H1 (cell line): ENCODE results near the gene RELN. TPM values are rescaled to one million over a fixed set of nuclear protein-coding genes. Genes with fewer than 3 reads are reported as not detected.

Experiments used
- GTF2F1 ChIP-seq: IDR thresholded peaks from 2 replicates; pipeline ENCODE4 v1.6.1; 2012; ENCODE audit warnings: low read depth, low read length, improper control_type of control experiment, borderline replicate concordance
- KDM5A ChIP-seq: fragments of 200-600 bp; IDR thresholded peaks from 2 replicates; pipeline ENCODE4 v1.7.1; 2012; ENCODE audit warnings: mild to moderate bottlenecking, low read length, inconsistent platforms, mixed read lengths
- RAD21 ChIP-seq, 2 experiments: IDR thresholded peaks in 1 of 2; conservative IDR thresholded peaks in 1 of 2; 2 replicates each; pipeline ENCODE4 v1.6.1; 2011; ENCODE audit warnings: low read depth in 2 of 2, low read length in 2 of 2, improper control_type of control experiment in 1 of 2, inconsistent platforms in 1 of 2, mild to moderate bottlenecking in 1 of 2, moderate library complexity in 1 of 2
- SAP30 ChIP-seq: fragments of 300-600 bp; sonication (generic); IDR thresholded peaks from 2 replicates; pipeline ENCODE4 v1.7.1; 2012; ENCODE audit warnings: low read length, moderate library complexity, mild to moderate bottlenecking, inconsistent platforms; ENCODE audit not compliant: insufficient read depth, insufficient replicate concordance
- polyA plus RNA-seq, 7 experiments: library from polyadenylated mRNA; depleted of rRNA in 3 of 7; stranded (reverse) in 5 of 7; unstranded in 2 of 7; fragments of >200 nt in 5 of 7; fragments of 200-250 nt in 2 of 7; gene quantifications; 1 replicate in 5 of 7; 2 replicates in 1 of 7; 4 replicates in 1 of 7; pipeline versions ENCODE4 v1.2.1 to v1.2.3, GENCODE V29; 2011 to 2013; ENCODE audit warnings: missing spikeins in 2 of 7, mixed read lengths in 2 of 7
- total RNA-seq: library from RNA; stranded (reverse); fragmentation: NEBNext Ultra II Directional; extraction: Animal tissue kit (Norgen Biotek cat#: 25700); gene quantifications from 2 replicates; pipeline ENCODE4 v1.2.1, GENCODE V29; 2021
- TF ChIP-seq, protein P1 (sequence below), 3 experiments: IDR thresholded peaks; 1 replicate in 2 of 3; 2 replicates in 1 of 3; pipeline versions ENCODE4 v1.5.1 to v1.6.1; 2011; ENCODE audit warnings: low read length in 3 of 3, mild to moderate bottlenecking in 3 of 3, inconsistent platforms in 2 of 3, low read depth in 1 of 3, moderate library complexity in 1 of 3; ENCODE audit not compliant: insufficient read depth in 1 of 3; ENCODE audit errors: control extremely low read depth in 1 of 3
- TF ChIP-seq, protein P2 (sequence below): fragments of 300-600 bp; sonication (generic); IDR thresholded peaks from 2 replicates; pipeline ENCODE4 v1.7.1; 2012; ENCODE audit warnings: low read length, moderate library complexity, mild to moderate bottlenecking, inconsistent platforms; ENCODE audit not compliant: insufficient replicate concordance

Gene RELN
- total and polyA plus RNA-seq, 2 of the 8 experiments (the other 6 are each of a cell fraction or from before 2014, with no cell fraction given) = 0.03 to 0.07 TPM

DNA sequence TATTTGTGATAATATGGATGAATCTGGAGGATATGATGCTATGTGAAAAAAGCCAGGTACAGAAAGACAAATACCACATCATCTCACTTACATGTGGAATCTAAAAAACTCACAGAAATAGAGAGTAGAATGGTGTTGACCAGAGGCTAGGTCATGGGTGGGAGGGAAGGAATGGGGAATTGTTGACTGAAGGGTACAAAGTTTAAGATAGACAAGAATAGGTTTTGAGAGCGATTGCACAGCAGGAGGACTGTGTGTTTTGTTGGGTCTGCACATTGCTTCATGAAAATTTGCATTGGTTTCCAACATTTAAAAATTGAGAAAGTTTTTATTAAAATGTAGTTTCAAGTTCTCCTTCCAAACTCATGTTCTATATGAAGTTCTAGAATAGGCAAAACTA, 551.8 kb downstream of the RELN start (continued):
- TF ChIP-seq, protein P1, sequence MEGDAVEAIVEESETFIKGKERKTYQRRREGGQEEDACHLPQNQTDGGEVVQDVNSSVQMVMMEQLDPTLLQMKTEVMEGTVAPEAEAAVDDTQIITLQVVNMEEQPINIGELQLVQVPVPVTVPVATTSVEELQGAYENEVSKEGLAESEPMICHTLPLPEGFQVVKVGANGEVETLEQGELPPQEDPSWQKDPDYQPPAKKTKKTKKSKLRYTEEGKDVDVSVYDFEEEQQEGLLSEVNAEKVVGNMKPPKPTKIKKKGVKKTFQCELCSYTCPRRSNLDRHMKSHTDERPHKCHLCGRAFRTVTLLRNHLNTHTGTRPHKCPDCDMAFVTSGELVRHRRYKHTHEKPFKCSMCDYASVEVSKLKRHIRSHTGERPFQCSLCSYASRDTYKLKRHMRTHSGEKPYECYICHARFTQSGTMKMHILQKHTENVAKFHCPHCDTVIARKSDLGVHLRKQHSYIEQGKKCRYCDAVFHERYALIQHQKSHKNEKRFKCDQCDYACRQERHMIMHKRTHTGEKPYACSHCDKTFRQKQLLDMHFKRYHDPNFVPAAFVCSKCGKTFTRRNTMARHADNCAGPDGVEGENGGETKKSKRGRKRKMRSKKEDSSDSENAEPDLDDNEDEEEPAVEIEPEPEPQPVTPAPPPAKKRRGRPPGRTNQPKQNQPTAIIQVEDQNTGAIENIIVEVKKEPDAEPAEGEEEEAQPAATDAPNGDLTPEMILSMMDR (IDR thresholded peaks at IDR 0.05; ENCODE audit: control extremely low read depth in 1 of 3, insufficient read depth in 1 of 3, low read depth in 1 of 3, low read length in 3 of 3) = no peak
- TF ChIP-seq GTF2F1 (no peak), RAD21 (IDR thresholded peaks at IDR 0.05 in 1 of 2, conservative IDR thresholded peaks at IDR 0.05 in 1 of 2; ENCODE audit: low read depth in 2 of 2, low read length in 2 of 2) (no peak), KDM5A (no peak), SAP30 (no peak)
- TF ChIP-seq, protein P2, sequence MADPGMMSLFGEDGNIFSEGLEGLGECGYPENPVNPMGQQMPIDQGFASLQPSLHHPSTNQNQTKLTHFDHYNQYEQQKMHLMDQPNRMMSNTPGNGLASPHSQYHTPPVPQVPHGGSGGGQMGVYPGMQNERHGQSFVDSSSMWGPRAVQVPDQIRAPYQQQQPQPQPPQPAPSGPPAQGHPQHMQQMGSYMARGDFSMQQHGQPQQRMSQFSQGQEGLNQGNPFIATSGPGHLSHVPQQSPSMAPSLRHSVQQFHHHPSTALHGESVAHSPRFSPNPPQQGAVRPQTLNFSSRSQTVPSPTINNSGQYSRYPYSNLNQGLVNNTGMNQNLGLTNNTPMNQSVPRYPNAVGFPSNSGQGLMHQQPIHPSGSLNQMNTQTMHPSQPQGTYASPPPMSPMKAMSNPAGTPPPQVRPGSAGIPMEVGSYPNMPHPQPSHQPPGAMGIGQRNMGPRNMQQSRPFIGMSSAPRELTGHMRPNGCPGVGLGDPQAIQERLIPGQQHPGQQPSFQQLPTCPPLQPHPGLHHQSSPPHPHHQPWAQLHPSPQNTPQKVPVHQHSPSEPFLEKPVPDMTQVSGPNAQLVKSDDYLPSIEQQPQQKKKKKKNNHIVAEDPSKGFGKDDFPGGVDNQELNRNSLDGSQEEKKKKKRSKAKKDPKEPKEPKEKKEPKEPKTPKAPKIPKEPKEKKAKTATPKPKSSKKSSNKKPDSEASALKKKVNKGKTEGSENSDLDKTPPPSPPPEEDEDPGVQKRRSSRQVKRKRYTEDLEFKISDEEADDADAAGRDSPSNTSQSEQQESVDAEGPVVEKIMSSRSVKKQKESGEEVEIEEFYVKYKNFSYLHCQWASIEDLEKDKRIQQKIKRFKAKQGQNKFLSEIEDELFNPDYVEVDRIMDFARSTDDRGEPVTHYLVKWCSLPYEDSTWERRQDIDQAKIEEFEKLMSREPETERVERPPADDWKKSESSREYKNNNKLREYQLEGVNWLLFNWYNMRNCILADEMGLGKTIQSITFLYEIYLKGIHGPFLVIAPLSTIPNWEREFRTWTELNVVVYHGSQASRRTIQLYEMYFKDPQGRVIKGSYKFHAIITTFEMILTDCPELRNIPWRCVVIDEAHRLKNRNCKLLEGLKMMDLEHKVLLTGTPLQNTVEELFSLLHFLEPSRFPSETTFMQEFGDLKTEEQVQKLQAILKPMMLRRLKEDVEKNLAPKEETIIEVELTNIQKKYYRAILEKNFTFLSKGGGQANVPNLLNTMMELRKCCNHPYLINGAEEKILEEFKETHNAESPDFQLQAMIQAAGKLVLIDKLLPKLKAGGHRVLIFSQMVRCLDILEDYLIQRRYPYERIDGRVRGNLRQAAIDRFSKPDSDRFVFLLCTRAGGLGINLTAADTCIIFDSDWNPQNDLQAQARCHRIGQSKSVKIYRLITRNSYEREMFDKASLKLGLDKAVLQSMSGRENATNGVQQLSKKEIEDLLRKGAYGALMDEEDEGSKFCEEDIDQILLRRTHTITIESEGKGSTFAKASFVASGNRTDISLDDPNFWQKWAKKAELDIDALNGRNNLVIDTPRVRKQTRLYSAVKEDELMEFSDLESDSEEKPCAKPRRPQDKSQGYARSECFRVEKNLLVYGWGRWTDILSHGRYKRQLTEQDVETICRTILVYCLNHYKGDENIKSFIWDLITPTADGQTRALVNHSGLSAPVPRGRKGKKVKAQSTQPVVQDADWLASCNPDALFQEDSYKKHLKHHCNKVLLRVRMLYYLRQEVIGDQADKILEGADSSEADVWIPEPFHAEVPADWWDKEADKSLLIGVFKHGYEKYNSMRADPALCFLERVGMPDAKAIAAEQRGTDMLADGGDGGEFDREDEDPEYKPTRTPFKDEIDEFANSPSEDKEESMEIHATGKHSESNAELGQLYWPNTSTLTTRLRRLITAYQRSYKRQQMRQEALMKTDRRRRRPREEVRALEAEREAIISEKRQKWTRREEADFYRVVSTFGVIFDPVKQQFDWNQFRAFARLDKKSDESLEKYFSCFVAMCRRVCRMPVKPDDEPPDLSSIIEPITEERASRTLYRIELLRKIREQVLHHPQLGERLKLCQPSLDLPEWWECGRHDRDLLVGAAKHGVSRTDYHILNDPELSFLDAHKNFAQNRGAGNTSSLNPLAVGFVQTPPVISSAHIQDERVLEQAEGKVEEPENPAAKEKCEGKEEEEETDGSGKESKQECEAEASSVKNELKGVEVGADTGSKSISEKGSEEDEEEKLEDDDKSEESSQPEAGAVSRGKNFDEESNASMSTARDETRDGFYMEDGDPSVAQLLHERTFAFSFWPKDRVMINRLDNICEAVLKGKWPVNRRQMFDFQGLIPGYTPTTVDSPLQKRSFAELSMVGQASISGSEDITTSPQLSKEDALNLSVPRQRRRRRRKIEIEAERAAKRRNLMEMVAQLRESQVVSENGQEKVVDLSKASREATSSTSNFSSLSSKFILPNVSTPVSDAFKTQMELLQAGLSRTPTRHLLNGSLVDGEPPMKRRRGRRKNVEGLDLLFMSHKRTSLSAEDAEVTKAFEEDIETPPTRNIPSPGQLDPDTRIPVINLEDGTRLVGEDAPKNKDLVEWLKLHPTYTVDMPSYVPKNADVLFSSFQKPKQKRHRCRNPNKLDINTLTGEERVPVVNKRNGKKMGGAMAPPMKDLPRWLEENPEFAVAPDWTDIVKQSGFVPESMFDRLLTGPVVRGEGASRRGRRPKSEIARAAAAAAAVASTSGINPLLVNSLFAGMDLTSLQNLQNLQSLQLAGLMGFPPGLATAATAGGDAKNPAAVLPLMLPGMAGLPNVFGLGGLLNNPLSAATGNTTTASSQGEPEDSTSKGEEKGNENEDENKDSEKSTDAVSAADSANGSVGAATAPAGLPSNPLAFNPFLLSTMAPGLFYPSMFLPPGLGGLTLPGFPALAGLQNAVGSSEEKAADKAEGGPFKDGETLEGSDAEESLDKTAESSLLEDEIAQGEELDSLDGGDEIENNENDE = no peak
- TF ChIP-seq, all 59 proteins: peak for 0
